Measurements from ENCODE around the gene MBNL2.

The MBNL2 gene

DNA sequence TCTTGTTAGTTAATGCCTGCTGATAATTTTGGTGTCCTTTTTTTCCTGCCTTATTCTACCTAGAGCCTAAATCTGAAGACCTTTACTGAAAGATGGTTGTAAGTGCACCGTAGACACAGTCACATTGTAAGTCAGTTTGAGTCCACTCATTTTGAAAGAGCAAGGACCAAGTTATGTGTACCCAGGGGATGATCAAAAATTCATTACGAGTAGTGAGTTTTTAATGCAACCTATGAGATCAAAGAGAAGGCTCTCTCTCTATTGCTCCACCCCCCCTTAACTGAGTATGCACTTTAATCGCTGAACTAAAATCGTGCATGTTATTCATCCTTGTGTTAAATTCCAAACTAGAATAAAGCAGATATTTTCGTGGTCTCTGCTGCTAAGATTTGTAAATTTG lies 213.7 kb downstream of the MBNL2 start:
- Mint-ChIP-seq H3K36me3 (ENCODE audit: low read depth) (no peaks in the 10 kb centered on the region), H3K27ac (peak overlapping the region; percentile 45 to 56 (median 50))

DNA sequence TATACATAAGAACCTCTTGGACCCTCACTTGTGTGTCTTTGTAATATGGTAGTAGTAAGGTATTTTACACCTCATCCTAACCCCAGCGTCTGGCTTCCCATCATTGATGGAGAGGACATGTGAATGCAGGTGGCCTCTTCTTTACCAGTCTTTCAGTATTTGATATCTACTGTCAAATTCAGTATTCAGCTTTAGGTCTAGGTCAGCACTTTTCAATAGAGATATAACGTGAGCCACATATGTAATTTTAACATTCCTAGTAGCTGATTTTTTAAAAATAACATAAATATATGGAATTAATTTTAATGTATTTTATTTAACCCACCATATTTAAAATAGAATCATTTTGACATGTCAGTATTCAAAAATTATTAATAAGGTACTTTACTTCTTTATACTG lies 214.7 kb downstream of the MBNL2 start:
- Mint-ChIP-seq H3K36me3 (ENCODE audit: low read depth) (no peaks in the 10 kb centered on the region), H3K4me1 (peaks cover 18% of the 10 kb centered on the region), H3K9me3 (no peaks in the 10 kb centered on the region), H3K27ac (no peak overlapping the region), H3K27me3 (ENCODE audit: low read depth) (no peaks in the 10 kb centered on the region), H3K4me3 (peak overlapping the region; percentile 86 to 98 (median 96))
- TF ChIP-seq, protein P1, sequence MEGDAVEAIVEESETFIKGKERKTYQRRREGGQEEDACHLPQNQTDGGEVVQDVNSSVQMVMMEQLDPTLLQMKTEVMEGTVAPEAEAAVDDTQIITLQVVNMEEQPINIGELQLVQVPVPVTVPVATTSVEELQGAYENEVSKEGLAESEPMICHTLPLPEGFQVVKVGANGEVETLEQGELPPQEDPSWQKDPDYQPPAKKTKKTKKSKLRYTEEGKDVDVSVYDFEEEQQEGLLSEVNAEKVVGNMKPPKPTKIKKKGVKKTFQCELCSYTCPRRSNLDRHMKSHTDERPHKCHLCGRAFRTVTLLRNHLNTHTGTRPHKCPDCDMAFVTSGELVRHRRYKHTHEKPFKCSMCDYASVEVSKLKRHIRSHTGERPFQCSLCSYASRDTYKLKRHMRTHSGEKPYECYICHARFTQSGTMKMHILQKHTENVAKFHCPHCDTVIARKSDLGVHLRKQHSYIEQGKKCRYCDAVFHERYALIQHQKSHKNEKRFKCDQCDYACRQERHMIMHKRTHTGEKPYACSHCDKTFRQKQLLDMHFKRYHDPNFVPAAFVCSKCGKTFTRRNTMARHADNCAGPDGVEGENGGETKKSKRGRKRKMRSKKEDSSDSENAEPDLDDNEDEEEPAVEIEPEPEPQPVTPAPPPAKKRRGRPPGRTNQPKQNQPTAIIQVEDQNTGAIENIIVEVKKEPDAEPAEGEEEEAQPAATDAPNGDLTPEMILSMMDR (IDR thresholded peaks at IDR 0.05; ENCODE audit: unreplicated experiment in 3 of 3) = no peak

More for the DNA sequence above, 213.7 kb downstream of the MBNL2 start:
- Mint-ChIP-seq H3K27me3 (ENCODE audit: low read depth) (no peaks in the 10 kb centered on the region), H3K4me1 (peaks cover 27% of the 10 kb centered on the region), H3K9me3 (no peaks in the 10 kb centered on the region), H3K4me3 (peak overlapping the region; percentile 86 to 98 (median 96))
- TF ChIP-seq, protein P1 (IDR thresholded peaks at IDR 0.05; ENCODE audit: unreplicated experiment in 3 of 3) = no peak

DNA sequence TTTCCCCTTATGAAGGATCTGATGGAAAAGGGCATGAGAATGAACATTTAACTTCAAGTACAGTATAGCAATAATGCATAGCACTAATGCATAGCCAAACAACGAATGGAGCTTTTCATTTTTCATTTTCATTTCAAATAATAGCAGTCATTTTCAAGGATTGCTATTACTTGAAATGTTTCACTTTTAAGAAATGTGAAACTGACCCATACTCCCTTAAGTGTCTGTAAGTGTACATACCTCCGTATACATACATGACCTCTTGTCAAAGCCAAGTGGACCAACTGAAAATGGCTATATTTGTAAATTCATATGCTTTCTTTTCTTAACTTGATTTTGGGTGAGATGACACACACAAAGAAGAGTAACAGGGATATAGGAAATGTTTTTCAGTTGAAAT lies 215.6 kb downstream of the MBNL2 start:
- H3K36me3 Mint-ChIP-seq (ENCODE audit: low read depth) = peaks cover 2% of the 10 kb centered on the region
- TF ChIP-seq, protein P1 (IDR thresholded peaks at IDR 0.05; ENCODE audit: unreplicated experiment in 3 of 3) = no peak

DNA sequence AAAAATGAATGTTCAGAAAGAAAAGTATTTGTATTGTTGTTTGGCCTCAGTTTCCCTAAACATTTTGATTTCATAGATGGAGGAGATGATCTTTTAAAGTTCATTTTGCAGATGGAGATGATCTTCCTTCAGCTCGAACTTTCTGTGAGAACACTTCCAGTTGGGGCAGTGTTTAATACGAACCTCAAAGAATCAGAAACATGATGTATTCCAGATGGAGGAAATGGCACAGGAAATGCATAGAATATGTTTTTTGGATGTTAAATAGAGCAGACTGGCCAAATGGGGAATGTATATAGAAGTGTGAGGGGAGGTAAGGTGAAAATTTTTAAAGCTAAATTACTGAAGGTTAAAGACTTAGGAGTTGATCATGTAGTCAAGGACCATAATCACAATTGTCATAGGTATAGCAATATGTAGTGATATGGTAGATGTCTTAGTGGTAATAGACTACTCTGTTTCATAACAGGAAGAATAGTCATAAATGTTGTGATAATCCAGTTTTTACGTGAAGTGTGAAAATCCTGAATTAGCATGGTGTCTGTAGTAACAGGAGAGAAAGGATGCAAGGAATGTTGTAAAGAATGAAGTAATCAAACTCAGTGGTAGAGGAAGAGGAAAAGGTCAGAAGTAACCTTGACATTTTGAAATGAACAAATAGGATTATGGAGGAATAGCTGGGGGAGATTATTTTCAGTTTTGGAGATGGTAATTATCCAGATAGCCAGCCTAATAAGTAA lies 216.9 kb downstream of the MBNL2 start:
- H3K4me1 Mint-ChIP-seq = peaks cover 18% of the 10 kb centered on the region
- no peaks in the 10 kb centered on the region for H3K27me3 Mint-ChIP-seq (ENCODE audit: low read depth)
- no peaks in the 10 kb centered on the region for H3K9me3 Mint-ChIP-seq
- H3K27ac Mint-ChIP-seq = no peak overlapping the region
- peaks cover 4% of the 10 kb centered on the region for H3K36me3 Mint-ChIP-seq (ENCODE audit: low read depth)
- TF ChIP-seq, protein P1 (IDR thresholded peaks at IDR 0.05; ENCODE audit: unreplicated experiment in 3 of 3) = no peak
- no peak overlapping the region for H3K4me3 Mint-ChIP-seq

More for the DNA sequence above, 215.6 kb downstream of the MBNL2 start:
- Mint-ChIP-seq H3K27me3 (ENCODE audit: low read depth) (no peaks in the 10 kb centered on the region), H3K9me3 (no peaks in the 10 kb centered on the region), H3K4me1 (peaks cover 16% of the 10 kb centered on the region), H3K4me3 (no peak overlapping the region), H3K27ac (no peak overlapping the region)

DNA sequence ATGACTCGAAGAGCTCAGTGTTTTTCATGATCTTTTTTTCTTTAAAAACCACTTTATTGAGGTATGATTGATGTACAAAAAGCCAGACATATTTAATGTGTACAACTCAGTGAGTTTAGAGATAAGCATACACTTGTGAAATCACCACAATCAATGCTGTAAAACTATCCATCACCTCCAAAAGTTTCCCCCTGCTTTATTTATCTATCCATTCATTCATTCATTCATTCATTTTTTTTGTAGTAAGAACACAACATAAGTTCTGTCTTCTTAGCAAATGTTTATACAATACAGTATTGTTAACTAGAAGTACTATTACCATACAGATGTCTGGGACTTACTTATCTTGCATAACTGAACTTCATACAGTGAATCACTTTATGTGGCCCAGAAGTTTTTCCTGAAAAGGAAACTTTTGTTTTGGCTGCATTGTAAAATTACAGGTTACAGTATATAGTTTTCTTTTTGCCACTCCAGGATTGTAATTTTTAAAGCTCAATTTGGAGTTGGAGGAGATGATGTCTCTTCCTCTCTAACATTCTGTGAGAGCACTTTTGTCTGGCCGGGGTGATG lies 218.6 kb downstream of the MBNL2 start:
- Mint-ChIP-seq H3K4me1 (peaks cover 16% of the 10 kb centered on the region), H3K9me3 (no peaks in the 10 kb centered on the region), H3K36me3 (ENCODE audit: low read depth) (peaks cover 13% of the 10 kb centered on the region), H3K4me3 (no peak overlapping the region), H3K27me3 (ENCODE audit: low read depth) (no peaks in the 10 kb centered on the region), H3K27ac (no peak overlapping the region)
- TF ChIP-seq, protein P1 (IDR thresholded peaks at IDR 0.05; ENCODE audit: unreplicated experiment in 3 of 3) = no peak

DNA sequence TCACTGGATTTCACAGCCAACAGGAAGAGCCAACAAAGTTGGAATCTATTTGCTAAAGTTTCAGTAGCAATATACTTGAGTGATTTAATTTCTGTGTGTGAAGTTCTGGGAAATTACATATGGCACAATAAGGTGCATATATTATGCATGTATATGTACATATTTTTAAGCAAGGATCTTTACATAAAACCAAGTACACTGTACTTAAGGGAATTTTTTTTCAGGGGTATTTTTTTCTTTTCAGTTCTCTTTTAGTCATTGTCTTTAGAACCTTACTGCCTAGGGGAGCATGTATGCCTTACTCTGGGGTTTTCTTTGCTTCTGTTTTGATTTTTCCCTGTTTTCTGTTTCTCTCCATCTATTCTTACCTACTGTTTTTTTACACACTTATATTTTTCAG lies 219.2 kb downstream of the MBNL2 start:
- TF ChIP-seq, protein P1 (IDR thresholded peaks at IDR 0.05; ENCODE audit: unreplicated experiment in 3 of 3) = no peak
- Mint-ChIP-seq H3K4me1 (peaks cover 9% of the 10 kb centered on the region), H3K36me3 (ENCODE audit: low read depth) (peaks cover 20% of the 10 kb centered on the region), H3K27ac (no peak overlapping the region), H3K9me3 (no peaks in the 10 kb centered on the region), H3K27me3 (ENCODE audit: low read depth) (no peaks in the 10 kb centered on the region), H3K4me3 (no peak overlapping the region)

Data from nephron (organoid).